HG03432 (cell line): ENCODE results near the gene RIC8A.

Experiments
- ATAC-seq: cut with Tn5 transposase; IDR thresholded peaks from one replicate; pipeline ENCODE4 v1.9.1; 2021; ENCODE audit warnings: mild to moderate bottlenecking, moderate library complexity; ENCODE audit not compliant: unreplicated experiment

The RIC8A gene

DNA sequence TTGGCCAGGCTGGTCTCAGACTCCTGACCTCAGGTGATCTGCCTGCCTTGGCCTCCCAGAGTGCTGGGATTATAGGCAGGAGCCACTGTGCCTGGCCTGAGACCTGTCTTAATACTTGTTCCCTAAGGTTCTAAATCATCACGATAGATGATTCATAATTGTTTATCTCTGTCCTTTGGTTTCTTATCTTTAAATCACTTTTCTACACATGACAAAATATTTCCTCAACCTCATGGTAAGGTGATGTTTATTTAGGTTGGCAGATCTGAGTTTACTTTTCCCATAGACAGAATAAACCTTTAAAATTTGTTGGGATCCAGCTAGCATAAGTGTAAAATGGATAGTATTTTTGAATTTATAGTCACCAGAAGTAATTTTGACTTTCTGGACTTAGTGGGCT, 32.8 kb downstream of the RIC8A start:
- ATAC-seq: no peak

GRCh38 chr11:241634-242033, 34.1 kb downstream of the RIC8A start:
- ATAC-seq: no peak

GRCh38 chr11:244376-244775, 36.9 kb downstream of the RIC8A start:
- no peak for ATAC-seq

DNA sequence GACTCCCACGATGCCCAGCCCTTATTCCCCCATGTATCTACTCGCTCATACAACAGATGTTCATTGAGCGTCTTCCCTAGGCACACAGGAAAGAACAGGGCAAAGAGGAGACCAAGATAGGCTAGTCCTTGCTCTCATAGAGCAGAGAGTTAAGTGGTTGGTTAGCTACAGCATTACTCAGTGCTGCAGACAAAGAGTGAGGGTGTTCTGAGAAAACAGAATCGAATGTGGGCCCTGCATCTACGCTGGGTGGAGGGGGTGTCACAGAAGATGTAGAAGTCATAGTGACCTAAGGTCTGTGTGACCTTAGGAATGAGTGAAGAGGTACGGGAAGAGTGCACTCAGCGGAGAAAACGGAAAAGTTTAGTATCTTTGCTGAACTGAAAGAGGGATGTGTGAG, 41.6 kb downstream of the RIC8A start:
- no peak for ATAC-seq

DNA sequence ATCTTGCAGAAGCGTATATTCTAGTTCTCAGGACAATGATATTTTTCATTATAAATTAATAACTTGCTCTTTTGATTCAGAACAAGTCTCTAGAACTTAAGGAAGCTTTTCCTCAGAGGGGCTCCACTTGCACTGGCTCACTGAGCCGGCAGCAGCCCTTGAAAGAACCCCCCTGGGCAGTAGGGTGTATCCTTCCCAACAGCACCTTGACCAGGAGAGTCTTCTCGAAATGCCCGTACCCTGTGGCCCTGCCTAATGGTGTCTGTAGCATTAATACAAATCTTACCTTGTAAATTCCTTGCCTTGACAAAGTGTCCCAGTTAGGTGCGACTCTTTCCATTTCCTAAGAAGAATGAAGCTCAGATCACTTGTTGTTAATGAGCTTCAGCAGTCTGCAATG, 42.8 kb downstream of the RIC8A start:
- no peak for ATAC-seq

DNA sequence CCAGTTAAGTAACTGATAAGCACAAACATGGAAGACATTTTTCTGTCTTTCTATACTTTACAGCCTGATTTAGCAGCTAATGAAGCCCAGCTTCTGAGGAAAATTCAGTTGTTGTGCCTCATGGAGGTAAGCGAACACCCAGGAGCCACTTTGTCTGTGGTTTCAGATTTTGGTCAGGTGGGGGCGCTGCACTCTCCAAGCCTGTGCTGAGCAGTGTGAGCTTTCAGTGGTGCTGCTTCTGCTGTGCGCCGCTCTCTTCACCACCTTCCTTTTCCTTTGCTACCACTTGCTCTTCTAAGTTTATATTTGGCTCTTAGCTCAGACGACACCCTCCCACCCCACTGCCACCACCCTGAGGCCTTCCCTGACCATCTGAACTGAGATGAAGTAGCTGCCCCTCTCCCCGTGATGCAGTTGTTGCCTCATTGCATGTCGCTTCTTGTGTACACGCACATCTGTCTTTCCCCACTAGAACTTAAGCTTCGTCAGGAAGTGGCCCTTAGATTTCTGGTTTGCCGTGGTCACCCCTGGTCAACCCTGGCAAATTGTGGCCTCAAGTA, 43.3 kb downstream of the RIC8A start:
- ATAC-seq: no peak

DNA sequence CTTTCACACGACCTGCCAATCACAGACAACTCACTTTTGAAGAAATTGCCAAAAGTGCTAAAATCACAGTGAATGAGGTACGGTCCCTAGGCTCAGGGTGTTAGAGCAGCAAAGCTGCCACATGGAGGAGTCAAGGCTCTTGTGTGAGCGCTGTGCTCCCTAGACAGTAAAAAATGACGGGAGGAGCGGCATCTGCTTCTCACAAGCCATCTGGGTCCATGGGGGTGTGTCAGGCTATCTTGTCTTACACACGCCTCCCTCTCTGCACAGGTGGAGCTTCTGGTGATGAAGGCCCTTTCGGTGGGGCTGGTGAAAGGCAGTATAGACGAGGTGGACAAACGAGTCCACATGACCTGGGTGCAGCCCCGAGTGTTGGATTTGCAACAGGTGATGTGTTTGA, 44.0 kb downstream of the RIC8A start:
- no peak for ATAC-seq

DNA sequence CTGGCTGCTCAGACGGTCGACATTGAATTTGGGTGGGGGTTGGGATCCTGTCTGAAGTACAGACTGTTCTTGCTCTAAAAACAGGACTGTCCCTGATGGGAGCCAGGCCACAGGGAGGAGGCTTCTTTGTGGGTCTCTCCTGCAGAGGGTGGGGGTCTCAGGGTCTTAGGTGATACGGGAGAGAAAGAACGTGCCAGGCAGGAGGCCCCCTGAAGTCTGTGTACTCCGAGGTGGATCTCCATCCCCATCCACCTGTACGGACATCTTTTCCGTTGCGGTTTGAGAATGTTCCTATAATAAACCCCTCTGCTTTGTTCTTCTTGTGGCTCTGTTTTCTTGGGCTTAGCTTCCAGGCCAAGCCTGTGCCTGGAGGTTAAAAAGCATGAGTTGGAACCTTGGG, 45.2 kb downstream of the RIC8A start:
- no peak for ATAC-seq

DNA sequence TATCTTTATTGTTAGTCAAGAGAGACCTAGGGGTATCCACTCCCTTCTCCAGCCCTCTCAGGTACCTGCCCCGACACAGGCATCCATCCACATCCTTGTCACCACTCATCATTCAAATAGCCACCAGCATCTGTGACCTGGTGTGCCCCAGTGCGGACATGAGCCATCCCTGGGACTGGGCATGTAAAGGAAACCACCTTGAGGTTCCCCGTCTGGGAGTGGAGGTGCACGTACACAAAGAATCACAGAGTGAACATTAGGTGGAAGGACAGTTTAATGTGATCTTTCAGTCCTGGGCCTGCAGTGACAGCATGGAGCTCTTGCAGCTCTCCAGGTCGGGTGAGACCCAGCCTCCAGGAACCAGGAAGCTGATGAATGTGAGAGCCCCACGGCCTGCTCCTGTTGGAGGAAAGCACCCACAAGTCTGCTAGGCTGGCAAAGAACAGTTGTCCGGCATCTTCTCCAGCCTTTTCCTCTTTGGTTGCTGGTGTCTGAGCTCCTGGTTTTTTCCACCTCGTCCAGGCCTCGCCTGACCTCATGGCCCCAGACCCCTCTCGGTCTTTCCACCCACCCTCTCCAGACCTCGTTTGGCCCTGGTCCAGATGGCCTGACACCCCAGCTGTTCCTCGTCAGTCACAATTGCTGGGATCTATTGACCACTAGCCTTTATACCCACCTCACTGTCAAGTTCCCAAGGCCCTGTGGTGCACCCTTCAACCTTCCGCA, 45.8 kb downstream of the RIC8A start:
- ATAC-seq: no peak

GRCh38 chr11:253886-254270, 46.4 kb downstream of the RIC8A start:
- ATAC-seq: no peak

GRCh38 chr11:255176-255575, 47.7 kb downstream of the RIC8A start:
- ATAC-seq: no peak

DNA sequence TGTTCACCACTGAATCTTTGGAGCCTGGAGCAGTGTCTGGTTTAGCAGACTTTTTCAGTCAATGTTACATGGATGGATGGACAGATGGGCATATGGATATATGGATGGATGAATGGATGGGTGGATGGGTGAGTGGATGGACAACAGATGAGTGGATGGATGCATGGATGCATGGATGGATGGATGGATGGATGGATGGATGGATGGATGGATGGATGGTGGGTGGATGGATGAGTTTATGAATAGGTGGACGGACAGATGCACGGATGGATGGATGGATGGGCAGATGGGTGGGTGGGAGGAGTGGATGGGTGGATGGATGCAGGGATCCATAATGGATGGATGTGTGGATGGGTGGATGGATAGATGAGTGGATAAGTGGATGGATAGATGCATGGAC, 48.3 kb downstream of the RIC8A start:
- no peak for ATAC-seq

GRCh38 chr11:256952-257737, 49.6 kb downstream of the RIC8A start:
- no peak for ATAC-seq

- no peak for ATAC-seq
Observed at GRCh38 chr11:257766-258493, 50.4 kb downstream of the RIC8A start.

- ATAC-seq: no peak
Observed at GRCh38 chr11:259413-259812, 51.9 kb downstream of the RIC8A start.

DNA sequence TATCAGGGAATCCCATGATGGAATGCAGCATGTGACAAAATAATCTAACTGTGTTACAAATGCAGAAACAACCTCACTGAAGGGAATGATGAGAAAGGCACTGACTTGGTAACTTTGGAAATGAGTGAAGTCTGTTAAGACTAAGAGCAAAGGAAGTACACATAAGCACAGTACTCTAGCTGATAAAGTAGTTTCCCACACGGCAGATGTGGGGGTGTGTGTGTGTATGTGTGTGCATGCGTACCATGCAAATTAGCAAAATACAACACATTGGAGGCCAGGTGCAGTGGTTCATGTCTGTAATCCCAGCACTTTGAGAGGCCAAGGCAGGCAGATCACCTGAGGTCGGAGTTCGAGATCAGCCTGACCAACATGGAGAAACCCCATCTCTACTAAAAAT, 54.1 kb downstream of the RIC8A start:
- ATAC-seq: no peak
